Breast epithelium (tissue), 4 donors: ENCODE results near the gene GTF2H4. TPM values are rescaled to one million over a fixed set of nuclear protein-coding genes. Genes with fewer than 3 reads are reported as not detected.

Experiments used
- DNase-seq, 2 donors: peaks; one replicate each; pipeline ENCODE4 v3.0.0-alpha.2; 2019; ENCODE audit warnings: low spot score in 2 of 2
- H3K27ac ChIP-seq, 2 donors: fragments of 200-600 bp; sonication (generic) in 1 of 2; one replicate each; pipeline ENCODE4 v1.5.1; 2016 to 2019; ENCODE audit warnings: mild to moderate bottlenecking in 1 of 2
- H3K27me3 ChIP-seq, 2 donors: fragments of 200-600 bp; sonication (generic) in 1 of 2; one replicate each; pipeline versions ENCODE4 v1.5.1 to v1.6.0; 2017 to 2019; ENCODE audit warnings: control low read depth in 1 of 2, mild to moderate bottlenecking in 1 of 2
- H3K36me3 ChIP-seq: fragments of 200-600 bp; one replicate; pipeline ENCODE4 v1.5.1; 2019
- H3K4me1 ChIP-seq, 2 donors: fragments of 200-600 bp; sonication (generic); one replicate each; pipeline ENCODE4 v1.5.1; 2016 to 2019; ENCODE audit warnings: control low read depth in 1 of 2
- H3K4me3 ChIP-seq, 3 donors: fragments of 200-600 bp; sonication (generic); 1 replicate in 2 of 3; 2 replicates in 1 of 3; pipeline ENCODE4 v1.5.1; 2016 to 2019; ENCODE audit warnings: mild to moderate bottlenecking in 3 of 3, moderate library complexity in 2 of 3
- H3K9me3 ChIP-seq, 2 donors: fragments of 200-600 bp; sonication (generic) in 1 of 2; one replicate each; pipeline ENCODE4 v1.5.1; 2016 to 2019; ENCODE audit warnings: control low read depth in 1 of 2
- CTCF ChIP-seq, 3 donors: fragments of 450-650 bp; IDR thresholded peaks; one replicate each; pipeline ENCODE4 v1.5.1; 2016 to 2017; ENCODE audit warnings: antibody characterized with exemption in 3 of 3, mild to moderate bottlenecking in 3 of 3, moderate library complexity in 3 of 3
- POLR2A ChIP-seq: fragments of 450-650 bp; IDR thresholded peaks from one replicate; pipeline ENCODE4 v1.6.1; 2016; ENCODE audit warnings: antibody characterized with exemption, mild to moderate bottlenecking, moderate library complexity
- POLR2AphosphoS5 ChIP-seq, 3 donors: sonication (generic); formaldehyde crosslinking; IDR thresholded peaks; one replicate each; pipeline ENCODE4 v1.6.1; 2017; ENCODE audit warnings: antibody characterized with exemption in 3 of 3
- intact Hi-C: fragments of 100-400 bp; cut with DNase I; formaldehyde crosslinking; loops from one replicate; pipeline ENCODE4 v1.15.1; 2023; ENCODE audit warnings: low total_unique reads
- total RNA-seq, 3 donors: library from RNA; depleted of rRNA; stranded (reverse); fragments of >200 nt; gene quantifications; one replicate each; pipeline ENCODE4 v1.1.0, GENCODE V29; 2016

Gene GTF2H4
- total RNA-seq, 3 donors from 2014 or later = 10.4 to 13.4 (median 11.1) TPM

- peaks cover 0 to 3% of the 10 kb centered on the region in 2 donors for H3K4me1 ChIP-seq
- H3K27ac ChIP-seq = peak overlapping the region; percentile 58 to 98
- no peaks in the 10 kb centered on the region for H3K27me3 ChIP-seq
- no peaks in the 10 kb centered on the region for H3K9me3 ChIP-seq
- TF ChIP-seq POLR2A (no peak), CTCF (IDR thresholded peaks at IDR 0.05) (no peak), POLR2AphosphoS5 (IDR thresholded peaks at IDR 0.05) (no peak)
- intact Hi-C loops = loop anchor here (5.0 kb wide), 1 partner anchor 161 kb away; no protein-coding TSS in a partner anchor
- H3K36me3 ChIP-seq = no peaks in the 10 kb centered on the region
- H3K4me3 ChIP-seq = no peak overlapping the region
- DNase-seq = no peak
These were observed 19.8 kb upstream of the GTF2H4 start for GRCh38 chr6:30887901-30888815.

- peak overlapping the region; percentile 58 to 98 for H3K27ac ChIP-seq
- H3K4me3 ChIP-seq = no peak overlapping the region
- intact Hi-C loops = loop anchor here (5.0 kb wide), 1 partner anchor 162 kb away; no protein-coding TSS in a partner anchor
- TF ChIP-seq CTCF (IDR thresholded peaks at IDR 0.05) (no peak), POLR2AphosphoS5 (IDR thresholded peaks at IDR 0.05) (no peak), POLR2A (no peak)
- H3K9me3 ChIP-seq = no peaks in the 10 kb centered on the region
- no peaks in the 10 kb centered on the region for H3K27me3 ChIP-seq
- peaks cover 0 to 3% of the 10 kb centered on the region in 2 donors for H3K4me1 ChIP-seq
- H3K36me3 ChIP-seq = no peaks in the 10 kb centered on the region
- no peak for DNase-seq
These were observed 19.1 kb upstream of the GTF2H4 start for GRCh38 chr6:30888816-30889495.

GRCh38 chr6:30889496-30889885 lies 18.5 kb upstream of the GTF2H4 start:
- TF ChIP-seq POLR2AphosphoS5 (IDR thresholded peaks at IDR 0.05) (no peak), CTCF (IDR thresholded peaks at IDR 0.05) (no peak), POLR2A (no peak)
- intact Hi-C loops = loop anchor here (5.0 kb wide), 1 partner anchor 162 kb away; no protein-coding TSS in a partner anchor
- H3K36me3 ChIP-seq = no peaks in the 10 kb centered on the region
- H3K4me3 ChIP-seq = no peak overlapping the region
- no peaks in the 10 kb centered on the region for H3K27me3 ChIP-seq
- DNase-seq = no peak
- peak overlapping the region; percentile 61 to 98 for H3K27ac ChIP-seq
- H3K9me3 ChIP-seq = no peaks in the 10 kb centered on the region
- H3K4me1 ChIP-seq = peaks cover 0 to 3% of the 10 kb centered on the region in 2 donors

- no peak overlapping the region for H3K4me3 ChIP-seq
- TF ChIP-seq POLR2AphosphoS5 (IDR thresholded peaks at IDR 0.05) = no peak
- no peak for TF ChIP-seq POLR2A
- no peak for TF ChIP-seq CTCF (IDR thresholded peaks at IDR 0.05)
- no peaks in the 10 kb centered on the region for H3K36me3 ChIP-seq
- no peaks in the 10 kb centered on the region for H3K9me3 ChIP-seq
- peak overlapping the region; percentile 69 to 98 for H3K27ac ChIP-seq
- intact Hi-C loops = loop anchor here (5.0 kb wide), 1 partner anchor 163 kb away; no protein-coding TSS in a partner anchor
- peaks cover 0 to 3% of the 10 kb centered on the region in 2 donors for H3K4me1 ChIP-seq
- DNase-seq = peak in 1 of 2 donors; percentile 68
- no peaks in the 10 kb centered on the region for H3K27me3 ChIP-seq
These were observed 17.9 kb upstream of the GTF2H4 start for GRCh38 chr6:30889921-30890645.
